Occipital lobe (tissue), 1 donor: Measurements from ENCODE around the gene GP2. TPM values are rescaled to one million over a fixed set of nuclear protein-coding genes. Genes with fewer than 3 reads are reported as not detected.

Source experiments
- total RNA-seq: library from RNA; depleted of rRNA; stranded (reverse); fragments of >200 nt; gene quantifications from one replicate; pipeline ENCODE4 v1.2.3, GENCODE V29; 2014

The GP2 gene
- total RNA-seq, 1 donor from 2014 or later: not detected

Other genes with a start within 250 kb of the GP2 start
- not detected for gene UMOD, start 25.2 kb upstream of the GP2 start, total RNA-seq
- not detected for gene PDILT, start 77.2 kb upstream of the GP2 start, total RNA-seq
- gene ACSM5, start 82.0 kb upstream of the GP2 start, total RNA-seq: 0.78 TPM
- gene ACSM2A, start 124.0 kb upstream of the GP2 start, total RNA-seq: not detected
- not detected for gene ACSM2B, start 248.9 kb upstream of the GP2 start, total RNA-seq